ENCODE data around the gene ADM5.

ADM5 gene

DNA sequence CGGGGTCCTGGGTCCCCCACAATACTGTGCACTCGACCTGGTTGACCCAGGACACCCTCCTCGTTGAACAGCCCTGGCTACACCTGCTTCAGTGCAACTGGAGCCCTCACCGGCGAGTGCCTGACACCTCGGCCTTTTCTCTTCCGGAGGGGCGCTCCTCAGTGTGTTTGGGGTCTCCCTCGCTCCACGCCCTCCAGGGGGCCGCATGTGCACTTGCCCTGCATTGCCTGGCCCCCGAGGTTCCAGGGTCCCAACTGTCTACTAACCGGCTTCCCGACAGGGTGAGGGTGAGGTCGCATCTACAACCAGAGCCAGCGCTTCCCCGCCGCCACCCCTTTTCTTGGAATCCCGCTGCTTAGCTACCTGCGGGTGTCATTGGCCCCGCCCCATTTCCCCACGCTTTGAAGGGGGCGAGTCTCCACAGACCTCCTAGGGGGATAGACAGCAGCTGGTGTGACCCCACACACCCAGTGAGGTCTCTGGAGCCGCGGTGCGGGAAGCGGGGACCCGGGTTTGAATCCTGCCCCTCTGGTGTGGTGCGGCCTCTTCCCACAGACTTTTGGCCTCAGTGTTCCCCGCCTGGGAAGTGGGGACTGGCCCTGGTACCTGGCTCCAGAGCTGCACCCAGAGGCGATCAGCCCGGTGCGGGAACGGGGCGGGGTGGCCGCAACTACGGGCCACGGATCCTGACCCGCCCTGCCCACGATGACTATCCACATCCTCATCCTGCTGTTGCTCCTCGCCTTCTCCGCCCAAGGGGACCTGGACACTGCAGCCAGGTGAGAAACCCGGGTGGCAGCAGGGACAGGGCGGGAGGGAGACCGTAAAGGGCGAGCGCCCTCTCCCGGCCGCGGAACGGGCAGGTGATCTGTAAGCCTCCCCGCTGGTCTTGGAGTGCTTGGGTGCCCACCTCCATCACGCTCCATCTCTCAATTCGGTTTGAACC is at the start of gene ADM5:
Gene ADM5, plus strand, starts transcription at position 462 of the 946 bp plus-strand sequence. Its CDS starts 244 bp downstream, at position 706.
- Histone ChIP-seq H3K36me3 (ENCODE audit: control insufficient read depth in 1 of 2, insufficient read depth in 2 of 2, low read length in 2 of 2) (peaks cover 8 to 29% of the 10 kb centered on the region in 2 donors), H3K9me3 (ENCODE audit: control insufficient read depth in 1 of 2, low read length in 2 of 2) (no peaks in the 10 kb centered on the region), H3K27ac (ENCODE audit: low read depth, low read length) (no peak within 1 kb of the TSS), H3K9ac (ENCODE audit: low read depth in 1 of 2, low read length in 2 of 2) (peak within 1 kb of the TSS in 1 of 2 donors; percentile 3), H3K4me1 (ENCODE audit: control insufficient read depth in 1 of 2, insufficient read depth in 2 of 2, low read length in 2 of 2) (peaks cover 15 to 27% of the 10 kb centered on the region in 2 donors), H3K4me3 (ENCODE audit: low read depth in 1 of 2, low read length in 2 of 2) (peak within 1 kb of the TSS; percentile 64 to 72), H3K27me3 (ENCODE audit: control insufficient read depth in 1 of 2, insufficient read depth in 2 of 2, low read length in 2 of 2) (peaks cover 11 to 24% of the 10 kb centered on the region in 2 donors)

DNA sequence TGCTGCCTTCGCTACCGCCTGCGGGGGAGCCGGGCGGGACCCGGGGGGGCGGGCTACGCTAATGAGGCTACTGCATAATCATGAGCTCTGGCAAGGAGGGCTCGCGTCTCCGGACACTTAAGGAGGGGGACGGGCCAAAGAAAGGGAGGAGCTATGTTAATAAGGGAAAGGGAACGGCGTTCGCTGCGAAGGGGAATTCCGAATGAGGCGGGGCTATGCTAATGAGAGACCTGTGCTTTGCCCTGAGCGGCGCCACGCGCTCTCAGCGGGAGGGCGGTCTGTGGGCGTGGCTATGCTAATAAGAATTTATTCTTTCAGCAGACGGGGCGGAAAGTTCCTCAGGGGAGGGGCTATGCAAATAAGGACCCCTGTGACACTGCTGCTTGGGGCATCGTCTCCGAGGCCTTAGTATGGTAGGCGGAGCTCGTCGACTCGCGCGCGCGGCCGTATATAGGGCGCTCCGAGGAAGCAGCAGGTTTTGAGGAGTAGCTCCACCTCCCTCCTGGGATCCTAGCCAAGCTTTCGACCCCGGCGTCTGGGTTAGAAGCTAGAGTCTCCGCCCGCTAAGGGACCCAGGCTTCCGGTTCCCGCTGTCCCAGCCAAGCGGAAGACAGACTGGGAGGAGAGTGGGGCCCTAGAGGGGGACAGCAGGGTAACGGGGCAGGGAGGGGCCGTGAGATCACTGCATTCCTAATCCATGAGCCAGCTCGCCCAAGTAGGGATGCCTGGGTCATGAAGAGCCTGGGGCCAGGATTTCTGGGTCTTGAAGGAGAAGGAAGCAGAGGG is 49.1 kb upstream of the ADM5 start, which contains the start of gene RRAS:
Gene RRAS, minus strand, starts transcription at position 31 of the 786 bp plus-strand sequence. CDS start 45 bp downstream, outside the sequence.
- Histone ChIP-seq H3K27ac (ENCODE audit: low read depth, low read length) (peak within 1 kb of the TSS; percentile 99), H3K4me3 (ENCODE audit: low read depth in 1 of 2, low read length in 2 of 2) (peak within 1 kb of the TSS; percentile 72 to 81), H3K9me3 (ENCODE audit: control insufficient read depth in 1 of 2, low read length in 2 of 2) (peaks cover 0 to 2% of the 10 kb centered on the region in 2 donors), H3K36me3 (ENCODE audit: control insufficient read depth in 1 of 2, insufficient read depth in 2 of 2, low read length in 2 of 2) (peaks cover 4 to 6% of the 10 kb centered on the region in 2 donors), H3K27me3 (ENCODE audit: control insufficient read depth in 1 of 2, insufficient read depth in 2 of 2, low read length in 2 of 2) (no peaks in the 10 kb centered on the region), H3K4me1 (ENCODE audit: control insufficient read depth in 1 of 2, insufficient read depth in 2 of 2, low read length in 2 of 2) (peaks cover 34 to 38% of the 10 kb centered on the region in 2 donors), H3K9ac (ENCODE audit: low read depth in 1 of 2, low read length in 2 of 2) (peak within 1 kb of the TSS; percentile 92 to 99)

GRCh38 chr19:49641688-49642491 is 47.5 kb upstream of the ADM5 start, which contains the start of gene SCAF1:
Gene SCAF1, plus strand, starts transcription at chr19:49642209. Its CDS starts 2,818 bp downstream, at chr19:49645027.
- Histone ChIP-seq H3K9ac (ENCODE audit: low read depth in 1 of 2, low read length in 2 of 2) (peak within 1 kb of the TSS; percentile 93 to 99), H3K9me3 (ENCODE audit: control insufficient read depth in 1 of 2, low read length in 2 of 2) (peaks cover 0 to 2% of the 10 kb centered on the region in 2 donors), H3K27ac (ENCODE audit: low read depth, low read length) (peak within 1 kb of the TSS; percentile 99), H3K4me1 (ENCODE audit: control insufficient read depth in 1 of 2, insufficient read depth in 2 of 2, low read length in 2 of 2) (peaks cover 34 to 38% of the 10 kb centered on the region in 2 donors), H3K27me3 (ENCODE audit: control insufficient read depth in 1 of 2, insufficient read depth in 2 of 2, low read length in 2 of 2) (no peaks in the 10 kb centered on the region), H3K4me3 (ENCODE audit: low read depth in 1 of 2, low read length in 2 of 2) (peak within 1 kb of the TSS; percentile 94 to 100), H3K36me3 (ENCODE audit: control insufficient read depth in 1 of 2, insufficient read depth in 2 of 2, low read length in 2 of 2) (peaks cover 8 to 22% of the 10 kb centered on the region in 2 donors)

DNA sequence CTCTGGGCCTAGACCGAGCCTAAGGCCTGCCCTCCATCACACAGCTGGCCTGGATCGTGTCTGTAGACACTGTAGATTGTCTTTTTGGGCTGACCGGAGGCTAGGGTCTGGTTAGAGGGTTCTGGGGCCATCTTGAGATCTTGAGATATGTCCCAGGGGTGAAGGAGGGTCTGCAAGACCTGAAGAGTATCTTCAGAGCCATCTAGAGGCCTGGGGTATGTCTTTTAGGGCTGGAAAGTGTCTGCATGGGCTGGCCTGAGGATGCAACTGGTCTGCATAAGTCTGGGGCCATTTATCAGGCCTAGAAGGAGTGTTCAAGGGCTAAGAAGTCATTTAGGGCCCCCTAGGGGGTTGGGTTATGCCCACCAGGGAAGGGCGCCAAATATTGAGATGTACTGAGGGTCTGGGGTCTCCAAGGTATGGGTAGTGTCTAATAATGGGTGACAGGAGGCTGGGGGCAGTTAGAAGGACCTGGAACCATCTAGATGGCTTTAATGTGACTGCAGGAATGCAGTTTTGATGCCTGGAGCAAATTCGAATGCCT is 46.8 kb upstream of the ADM5 start:
- H3K4me3 ChIP-seq (ENCODE audit: low read depth in 1 of 2, low read length in 2 of 2) = peak overlapping the region; percentile 94 to 100
- peak overlapping the region; percentile 93 to 99 for H3K9ac ChIP-seq (ENCODE audit: low read depth in 1 of 2, low read length in 2 of 2)
- H3K4me1 ChIP-seq (ENCODE audit: control insufficient read depth in 1 of 2, insufficient read depth in 2 of 2, low read length in 2 of 2) = peaks cover 34 to 38% of the 10 kb centered on the region in 2 donors
- peak overlapping the region; percentile 82 for H3K27ac ChIP-seq (ENCODE audit: low read depth, low read length)
- H3K9me3 ChIP-seq (ENCODE audit: control insufficient read depth in 1 of 2, low read length in 2 of 2) = peaks cover 0 to 2% of the 10 kb centered on the region in 2 donors
- H3K36me3 ChIP-seq (ENCODE audit: control insufficient read depth in 1 of 2, insufficient read depth in 2 of 2, low read length in 2 of 2) = peaks cover 15 to 29% of the 10 kb centered on the region in 2 donors
- H3K27me3 ChIP-seq (ENCODE audit: control insufficient read depth in 1 of 2, insufficient read depth in 2 of 2, low read length in 2 of 2) = no peaks in the 10 kb centered on the region

- Histone ChIP-seq H3K9me3 (ENCODE audit: control insufficient read depth in 1 of 2, low read length in 2 of 2) (peaks cover 0 to 2% of the 10 kb centered on the region in 2 donors), H3K4me1 (ENCODE audit: control insufficient read depth in 1 of 2, insufficient read depth in 2 of 2, low read length in 2 of 2) (peaks cover 27 to 34% of the 10 kb centered on the region in 2 donors), H3K9ac (ENCODE audit: low read depth in 1 of 2, low read length in 2 of 2) (peak overlapping the region in 1 of 2 donors; percentile 3), H3K4me3 (ENCODE audit: low read depth in 1 of 2, low read length in 2 of 2) (peak overlapping the region in 1 of 2 donors; percentile 94), H3K36me3 (ENCODE audit: control insufficient read depth in 1 of 2, insufficient read depth in 2 of 2, low read length in 2 of 2) (peaks cover 15 to 31% of the 10 kb centered on the region in 2 donors), H3K27ac (ENCODE audit: low read depth, low read length) (no peak overlapping the region), H3K27me3 (ENCODE audit: control insufficient read depth in 1 of 2, insufficient read depth in 2 of 2, low read length in 2 of 2) (no peaks in the 10 kb centered on the region)
Measured at GRCh38 chr19:49643466-49643865, 45.9 kb upstream of the ADM5 start.

GRCh38 chr19:49645592-49645991 is 43.8 kb upstream of the ADM5 start:
- Histone ChIP-seq H3K36me3 (ENCODE audit: control insufficient read depth in 1 of 2, insufficient read depth in 2 of 2, low read length in 2 of 2) (peaks cover 22 to 45% of the 10 kb centered on the region in 2 donors), H3K9ac (ENCODE audit: low read depth in 1 of 2, low read length in 2 of 2) (no peak overlapping the region), H3K27me3 (ENCODE audit: control insufficient read depth in 1 of 2, insufficient read depth in 2 of 2, low read length in 2 of 2) (no peaks in the 10 kb centered on the region), H3K9me3 (ENCODE audit: control insufficient read depth in 1 of 2, low read length in 2 of 2) (peaks cover 0 to 2% of the 10 kb centered on the region in 2 donors), H3K27ac (ENCODE audit: low read depth, low read length) (no peak overlapping the region), H3K4me3 (ENCODE audit: low read depth in 1 of 2, low read length in 2 of 2) (no peak overlapping the region), H3K4me1 (ENCODE audit: control insufficient read depth in 1 of 2, insufficient read depth in 2 of 2, low read length in 2 of 2) (peaks cover 16 to 22% of the 10 kb centered on the region in 2 donors)

DNA sequence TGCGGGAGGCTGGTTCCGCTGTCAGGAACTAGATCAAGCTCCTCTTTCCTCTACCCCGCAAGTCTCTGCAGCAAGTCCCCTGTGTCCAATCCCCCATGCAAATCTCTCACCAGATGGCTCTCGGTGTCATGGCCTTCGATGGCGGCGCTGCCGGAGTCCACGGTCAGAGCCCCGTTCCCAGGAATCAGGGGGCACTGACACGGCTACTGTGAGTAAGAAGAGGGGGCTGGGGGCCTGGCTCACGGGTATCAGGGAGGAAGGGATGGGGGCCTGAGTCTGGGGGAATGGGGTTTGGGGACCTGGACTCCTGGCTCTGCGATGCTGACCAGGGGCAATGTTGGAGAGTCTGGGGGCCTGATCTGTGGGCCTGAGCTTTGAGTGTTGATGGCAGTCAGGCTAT is 43.4 kb upstream of the ADM5 start:
- Histone ChIP-seq H3K27me3 (ENCODE audit: control insufficient read depth in 1 of 2, insufficient read depth in 2 of 2, low read length in 2 of 2) (no peaks in the 10 kb centered on the region), H3K36me3 (ENCODE audit: control insufficient read depth in 1 of 2, insufficient read depth in 2 of 2, low read length in 2 of 2) (peaks cover 23 to 46% of the 10 kb centered on the region in 2 donors), H3K9ac (ENCODE audit: low read depth in 1 of 2, low read length in 2 of 2) (no peak overlapping the region), H3K4me1 (ENCODE audit: control insufficient read depth in 1 of 2, insufficient read depth in 2 of 2, low read length in 2 of 2) (peaks cover 16 to 20% of the 10 kb centered on the region in 2 donors), H3K4me3 (ENCODE audit: low read depth in 1 of 2, low read length in 2 of 2) (no peak overlapping the region), H3K9me3 (ENCODE audit: control insufficient read depth in 1 of 2, low read length in 2 of 2) (peaks cover 0 to 2% of the 10 kb centered on the region in 2 donors), H3K27ac (ENCODE audit: low read depth, low read length) (no peak overlapping the region)

DNA sequence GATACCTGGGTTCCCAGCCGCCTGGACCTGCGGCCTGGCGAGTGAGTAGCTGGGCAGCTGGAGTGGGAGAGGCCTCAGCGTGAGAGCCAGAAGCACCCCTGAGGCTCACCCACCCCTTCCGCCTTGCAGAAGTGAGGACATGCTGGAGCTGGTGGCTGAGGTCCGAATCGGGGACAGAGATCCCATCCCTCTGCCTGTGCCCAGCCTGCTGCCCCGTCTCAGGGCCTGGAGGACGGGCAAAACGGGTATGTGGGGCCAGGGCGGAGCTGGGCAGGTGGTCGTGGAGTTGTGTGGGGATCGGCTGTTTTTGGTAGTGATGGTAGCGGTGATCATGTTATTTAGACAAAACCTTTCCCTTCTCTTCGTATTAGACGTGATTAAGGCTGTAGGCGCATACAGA is 42.8 kb upstream of the ADM5 start:
- Histone ChIP-seq H3K9ac (ENCODE audit: low read depth in 1 of 2, low read length in 2 of 2) (no peak overlapping the region), H3K27ac (ENCODE audit: low read depth, low read length) (no peak overlapping the region), H3K27me3 (ENCODE audit: control insufficient read depth in 1 of 2, insufficient read depth in 2 of 2, low read length in 2 of 2) (no peaks in the 10 kb centered on the region), H3K36me3 (ENCODE audit: control insufficient read depth in 1 of 2, insufficient read depth in 2 of 2, low read length in 2 of 2) (peaks cover 23 to 46% of the 10 kb centered on the region in 2 donors), H3K4me1 (ENCODE audit: control insufficient read depth in 1 of 2, insufficient read depth in 2 of 2, low read length in 2 of 2) (peaks cover 16 to 18% of the 10 kb centered on the region in 2 donors), H3K9me3 (ENCODE audit: control insufficient read depth in 1 of 2, low read length in 2 of 2) (peaks cover 0 to 2% of the 10 kb centered on the region in 2 donors), H3K4me3 (ENCODE audit: low read depth in 1 of 2, low read length in 2 of 2) (no peak overlapping the region)

Data from duodenal mucosa (tissue), 2 donors.